PFSK-1 (cell line): ENCODE measurements around the gene RFPL2.

Source experiments
- FOXP2 ChIP-seq: optimal IDR thresholded peaks from 2 replicates; pipeline ENCODE3; 2011; ENCODE audit warnings: borderline replicate concordance, control low read depth, inconsistent platforms; ENCODE audit not compliant: insufficient read depth; ENCODE audit errors: extremely low read length, extremely low read depth
- POLR2AphosphoS5 ChIP-seq: IDR thresholded peaks from 2 replicates; pipeline ENCODE4 v1.6.1; 2012; ENCODE audit warnings: low read depth, mild to moderate bottlenecking, control low read depth, low read length, moderate library complexity
- SIN3A ChIP-seq: IDR thresholded peaks from 2 replicates; pipeline ENCODE4 v1.6.1; 2012; ENCODE audit warnings: mild to moderate bottlenecking, low read length, moderate library complexity, borderline replicate concordance; ENCODE audit not compliant: insufficient read depth
- TAF1 ChIP-seq: IDR thresholded peaks from 2 replicates; pipeline ENCODE4 v1.6.1; 2012; ENCODE audit warnings: low read length, control low read depth, borderline replicate concordance; ENCODE audit not compliant: insufficient read depth
- TF ChIP-seq, protein P1 (sequence below), 2 experiments: IDR thresholded peaks; 2 replicates each; pipeline versions ENCODE4 v1.6.1 to v1.8.0; 2011 to 2012; ENCODE audit warnings: low read depth in 2 of 2, low read length in 2 of 2, control low read depth in 1 of 2, inconsistent platforms in 1 of 2, mild to moderate bottlenecking in 1 of 2, moderate library complexity in 1 of 2; ENCODE audit not compliant: insufficient read depth in 1 of 2

RFPL2 gene

DNA sequence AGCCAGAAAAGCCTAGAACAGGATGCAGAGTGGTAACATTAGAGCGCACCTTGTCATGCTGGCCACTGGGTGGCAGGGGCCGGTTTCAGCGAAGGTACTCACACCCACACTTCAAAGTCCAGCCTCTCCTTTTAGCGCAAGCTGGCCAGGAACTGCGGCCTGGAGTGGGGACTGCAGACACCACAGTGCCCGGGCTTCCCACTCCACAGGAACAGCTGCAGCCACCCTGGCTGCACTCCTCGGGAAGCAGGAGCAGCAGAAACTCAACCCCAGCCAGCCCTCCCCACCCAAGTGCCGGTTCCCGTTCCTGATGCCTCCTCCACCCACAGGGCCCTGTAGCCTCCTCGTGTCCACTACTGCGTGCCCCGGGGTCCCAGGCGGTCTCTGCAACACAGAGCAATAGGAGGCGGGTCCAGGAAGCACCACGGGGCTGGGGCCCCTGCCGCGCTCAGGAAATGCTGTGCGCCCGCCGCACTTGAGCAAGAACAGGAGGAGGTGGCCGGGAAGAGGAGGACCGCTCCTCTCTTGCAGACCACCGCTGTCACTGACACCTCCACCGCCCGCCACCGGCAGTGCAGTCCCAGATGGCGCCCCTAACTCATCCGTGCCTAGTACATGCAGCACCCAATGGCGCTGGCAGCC, 2.2 kb downstream of the RFPL2 start:
- TF ChIP-seq POLR2AphosphoS5 (no peak), SIN3A (no peak), TAF1 (no peak), FOXP2 (no peak)
- TF ChIP-seq, protein P1, sequence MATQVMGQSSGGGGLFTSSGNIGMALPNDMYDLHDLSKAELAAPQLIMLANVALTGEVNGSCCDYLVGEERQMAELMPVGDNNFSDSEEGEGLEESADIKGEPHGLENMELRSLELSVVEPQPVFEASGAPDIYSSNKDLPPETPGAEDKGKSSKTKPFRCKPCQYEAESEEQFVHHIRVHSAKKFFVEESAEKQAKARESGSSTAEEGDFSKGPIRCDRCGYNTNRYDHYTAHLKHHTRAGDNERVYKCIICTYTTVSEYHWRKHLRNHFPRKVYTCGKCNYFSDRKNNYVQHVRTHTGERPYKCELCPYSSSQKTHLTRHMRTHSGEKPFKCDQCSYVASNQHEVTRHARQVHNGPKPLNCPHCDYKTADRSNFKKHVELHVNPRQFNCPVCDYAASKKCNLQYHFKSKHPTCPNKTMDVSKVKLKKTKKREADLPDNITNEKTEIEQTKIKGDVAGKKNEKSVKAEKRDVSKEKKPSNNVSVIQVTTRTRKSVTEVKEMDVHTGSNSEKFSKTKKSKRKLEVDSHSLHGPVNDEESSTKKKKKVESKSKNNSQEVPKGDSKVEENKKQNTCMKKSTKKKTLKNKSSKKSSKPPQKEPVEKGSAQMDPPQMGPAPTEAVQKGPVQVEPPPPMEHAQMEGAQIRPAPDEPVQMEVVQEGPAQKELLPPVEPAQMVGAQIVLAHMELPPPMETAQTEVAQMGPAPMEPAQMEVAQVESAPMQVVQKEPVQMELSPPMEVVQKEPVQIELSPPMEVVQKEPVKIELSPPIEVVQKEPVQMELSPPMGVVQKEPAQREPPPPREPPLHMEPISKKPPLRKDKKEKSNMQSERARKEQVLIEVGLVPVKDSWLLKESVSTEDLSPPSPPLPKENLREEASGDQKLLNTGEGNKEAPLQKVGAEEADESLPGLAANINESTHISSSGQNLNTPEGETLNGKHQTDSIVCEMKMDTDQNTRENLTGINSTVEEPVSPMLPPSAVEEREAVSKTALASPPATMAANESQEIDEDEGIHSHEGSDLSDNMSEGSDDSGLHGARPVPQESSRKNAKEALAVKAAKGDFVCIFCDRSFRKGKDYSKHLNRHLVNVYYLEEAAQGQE (IDR thresholded peaks at IDR 0.05; ENCODE audit: insufficient read depth in 1 of 2, low read depth in 2 of 2, low read length in 2 of 2), result no peak

- no peak for TF ChIP-seq POLR2AphosphoS5
- TF ChIP-seq TAF1, result no peak
- TF ChIP-seq SIN3A, result no peak
- TF ChIP-seq, protein P1 (IDR thresholded peaks at IDR 0.05; ENCODE audit: insufficient read depth in 1 of 2, low read depth in 2 of 2, low read length in 2 of 2), result no peak
Measured at GRCh38 chr22:32202161-32202538, 2.7 kb downstream of the RFPL2 start.

- TF ChIP-seq TAF1 (no peak), FOXP2 (no peak), POLR2AphosphoS5 (no peak), SIN3A (no peak)
- TF ChIP-seq, protein P1 (IDR thresholded peaks at IDR 0.05; ENCODE audit: insufficient read depth in 1 of 2, low read depth in 2 of 2, low read length in 2 of 2), result no peak
Measured at GRCh38 chr22:32200752-32201151, 4.1 kb downstream of the RFPL2 start.

GRCh38 chr22:32199961-32200360, 4.9 kb downstream of the RFPL2 start:
- TF ChIP-seq FOXP2 (no peak), POLR2AphosphoS5 (no peak), TAF1 (no peak), SIN3A (no peak)
- TF ChIP-seq, protein P1 (IDR thresholded peaks at IDR 0.05; ENCODE audit: insufficient read depth in 1 of 2, low read depth in 2 of 2, low read length in 2 of 2), result no peak

- TF ChIP-seq, protein P1 (IDR thresholded peaks at IDR 0.05; ENCODE audit: insufficient read depth in 1 of 2, low read depth in 2 of 2, low read length in 2 of 2), result no peak
- TF ChIP-seq TAF1 (no peak), SIN3A (no peak), FOXP2 (no peak), POLR2AphosphoS5 (no peak)
Measured at GRCh38 chr22:32199341-32199740, 5.5 kb downstream of the RFPL2 start.
